Motor neuron (in vitro differentiated cells): ENCODE results near the gene AGPAT4. TPM values are rescaled to one million over a fixed set of nuclear protein-coding genes. Genes with fewer than 3 reads are reported as not detected.
A peak's percentile ranks its signal among the peaks of the same experiment; 100 is the strongest.

ENCODE experiments used
- ATAC-seq, 8 experiments: fragments of 200-7000 bp; cut with Tn5 transposase; replicated peaks in 6 of 8; 2 replicates each; pipeline ENCODE4 v1.8.0; 2021; ENCODE audit warnings: mild to moderate bottlenecking in 8 of 8, moderate library complexity in 8 of 8
- H3K27ac ChIP-seq, 2 donors: fragments of 250-450 bp; sonication (Bioruptor Pico); 2 replicates each; pipeline ENCODE4 v1.9.0; 2021; ENCODE audit warnings: antibody characterized with exemption in 2 of 2, mild to moderate bottlenecking in 2 of 2, moderate library complexity in 1 of 2
- H3K4me1 ChIP-seq, 2 donors: fragments of 250-450 bp; sonication (Bioruptor Pico); replicated peaks in 1 of 2; 2 replicates each; pipeline ENCODE4 v1.6.1; 2021; ENCODE audit warnings: antibody characterized with exemption in 2 of 2, mild to moderate bottlenecking in 2 of 2, moderate library complexity in 1 of 2
- H3K4me3 ChIP-seq, 5 donors: fragments of 250-450 bp; sonication (Bioruptor Pico); 2 replicates each; pipeline ENCODE4 v1.9.0; 2021; ENCODE audit warnings: antibody characterized with exemption in 5 of 5, mild to moderate bottlenecking in 5 of 5, moderate library complexity in 4 of 5
- WGBS, 10 experiments: fragments of 450-650 bp; shearing (Covaris generic); methylation state at CpG; one replicate each; pipeline ENCODE4 v1.0.0; 2022; 5-methylcytosine and 5-hydroxymethylcytosine counted together
- in situ Hi-C, 9 experiments: fragments of 400-800 bp; cut with MboI; loops; one replicate each; pipeline ENCODE4 v1.15.0; 2021; ENCODE audit warnings: low sequenced_read_pairs in 9 of 9, low pct_unique_long_range_greater_than_20kb in 2 of 9; ENCODE audit not compliant: unreplicated experiment in 9 of 9
- total RNA-seq, 8 experiments: library from RNA; unstranded; fragments of 300-600 nt; gene quantifications; 2 replicates each; pipeline versions ENCODE4 v1.2.3 to v1.2.4, GENCODE V29; 2022

Gene AGPAT4
- total RNA-seq, 8 experiments from 2014 or later = 2.1 to 42.2 (median 18.6) TPM

- H3K4me1 ChIP-seq = no peaks in the 10 kb centered on the region
- no peak for ATAC-seq
- in situ Hi-C loops = no loop called here
- no peak overlapping the region for H3K27ac ChIP-seq
- WGBS, 10 experiments = 58 to 100% (median 79%) methylated on average over 1 to 5 of the region's 6 CpGs
- no peak overlapping the region for H3K4me3 ChIP-seq
Measured at GRCh38 chr6:161302949-161303348, 29.1 kb upstream of the AGPAT4 start.

- no peak for ATAC-seq
- no peak overlapping the region for H3K27ac ChIP-seq
- H3K4me1 ChIP-seq = no peaks in the 10 kb centered on the region
- in situ Hi-C loops = no loop called here
- H3K4me3 ChIP-seq = no peak overlapping the region
- WGBS, 10 experiments = 0 to 100% (median 38%) methylated on average over 1 to 2 of the region's 2 CpGs; no CpG with 5 or more reads in 4 of the 10 experiments
Measured at GRCh38 chr6:161301338-161301737, 27.5 kb upstream of the AGPAT4 start.

- in situ Hi-C loops = no loop called here
- Histone ChIP-seq H3K27ac (no peak overlapping the region), H3K4me1 (no peaks in the 10 kb centered on the region), H3K4me3 (no peak overlapping the region)
- no peak for ATAC-seq
Measured at GRCh38 chr6:161300823-161301222, 27.0 kb upstream of the AGPAT4 start.

GRCh38 chr6:161299726-161300125, 25.9 kb upstream of the AGPAT4 start:
- ATAC-seq = no peak
- H3K4me3 ChIP-seq = no peak overlapping the region
- H3K27ac ChIP-seq = no peak overlapping the region
- H3K4me1 ChIP-seq = no peaks in the 10 kb centered on the region
- WGBS, 10 experiments = 57 to 95% (median 84%) methylated on average over 2 to 4 of the region's 4 CpGs
- in situ Hi-C loops = no loop called here

GRCh38 chr6:161295784-161296183, 21.9 kb upstream of the AGPAT4 start:
- Histone ChIP-seq H3K27ac (no peak overlapping the region), H3K4me1 (peaks cover 0 to 8% of the 10 kb centered on the region in 2 donors), H3K4me3 (no peak overlapping the region)
- 50 to 100% (median 100%) methylated on average over 1 of the region's 1 CpG; no CpG with 5 or more reads in 1 of the 10 experiments for WGBS, 10 experiments
- no peak for ATAC-seq
- in situ Hi-C loops = no loop called here

- in situ Hi-C loops = no loop called here
- Histone ChIP-seq H3K4me3 (no peak overlapping the region), H3K4me1 (peaks cover 0 to 8% of the 10 kb centered on the region in 2 donors), H3K27ac (no peak overlapping the region)
- 63 to 100% (median 71%) methylated on average over 1 to 8 of the region's 10 CpGs; no CpG with 5 or more reads in 1 of the 10 experiments for WGBS, 10 experiments
- ATAC-seq = no peak
Measured at GRCh38 chr6:161292650-161293281, 18.9 kb upstream of the AGPAT4 start.

- 18 to 100% (median 53%) methylated on average over 1 to 5 of the region's 6 CpGs for WGBS, 10 experiments
- in situ Hi-C loops = no loop called here
Measured at GRCh38 chr6:161292145-161292544, 18.3 kb upstream of the AGPAT4 start.

GRCh38 chr6:161290751-161291150, 16.9 kb upstream of the AGPAT4 start:
- in situ Hi-C loops = no loop called here
- no peak for ATAC-seq
- Histone ChIP-seq H3K4me3 (no peak overlapping the region), H3K4me1 (peaks cover 0 to 8% of the 10 kb centered on the region in 2 donors), H3K27ac (no peak overlapping the region)
- 30 to 100% (median 76%) methylated on average over 1 to 3 of the region's 3 CpGs; no CpG with 5 or more reads in 2 of the 10 experiments for WGBS, 10 experiments

More at GRCh38 chr6:161292145-161292544, 18.3 kb upstream of the AGPAT4 start:
- Histone ChIP-seq H3K27ac (no peak overlapping the region), H3K4me3 (no peak overlapping the region), H3K4me1 (peaks cover 0 to 8% of the 10 kb centered on the region in 2 donors)
- ATAC-seq = peak in 3 of 8 experiments; percentile 43 to 57 (median 43)

- no peak overlapping the region for H3K27ac ChIP-seq
- ATAC-seq = no peak
- in situ Hi-C loops = no loop called here
- WGBS, 10 experiments = 46 to 100% (median 90%) methylated on average over 2 to 5 of the region's 5 CpGs; no CpG with 5 or more reads in 1 of the 10 experiments
- H3K4me3 ChIP-seq = no peak overlapping the region
- no peaks in the 10 kb centered on the region for H3K4me1 ChIP-seq
Measured at GRCh38 chr6:161284653-161285052, 10.8 kb upstream of the AGPAT4 start.

- Histone ChIP-seq H3K4me1 (no peaks in the 10 kb centered on the region), H3K4me3 (no peak overlapping the region), H3K27ac (no peak overlapping the region)
- in situ Hi-C loops = no loop called here
- no peak for ATAC-seq
- 0 to 100% (median 78%) methylated on average over 1 to 5 of the region's 5 CpGs for WGBS, 10 experiments
Measured at GRCh38 chr6:161281092-161281491, 7.2 kb upstream of the AGPAT4 start.

GRCh38 chr6:161279677-161280415, 6.0 kb upstream of the AGPAT4 start:
- Histone ChIP-seq H3K4me1 (peaks cover 0 to 4% of the 10 kb centered on the region in 2 donors), H3K4me3 (no peak overlapping the region), H3K27ac (no peak overlapping the region)
- 43 to 95% (median 77%) methylated on average over 2 to 7 of the region's 7 CpGs for WGBS, 10 experiments
- ATAC-seq = no peak
- in situ Hi-C loops = no loop called here

GRCh38 chr6:161276605-161277155, 2.8 kb upstream of the AGPAT4 start:
- in situ Hi-C loops = no loop called here
- Histone ChIP-seq H3K4me3 (no peak overlapping the region), H3K27ac (no peak overlapping the region), H3K4me1 (peaks cover 7 to 8% of the 10 kb centered on the region in 2 donors)
- ATAC-seq = no peak
- WGBS, 10 experiments = 38 to 98% (median 81%) methylated on average over 2 to 4 of the region's 4 CpGs; no CpG with 5 or more reads in 1 of the 10 experiments

- WGBS, 10 experiments = 14 to 100% (median 40%) methylated on average over 1 to 2 of the region's 2 CpGs; no CpG with 5 or more reads in 1 of the 10 experiments
- ATAC-seq = no peak
- peak overlapping the region; percentile 71 to 92 for H3K27ac ChIP-seq
- in situ Hi-C loops = no loop called here
- peaks cover 15 to 19% of the 10 kb centered on the region in 2 donors for H3K4me1 ChIP-seq
- peak overlapping the region in 4 of 5 donors; percentile 49 to 71 (median 58) for H3K4me3 ChIP-seq
Measured at GRCh38 chr6:161274898-161275297, 1.0 kb upstream of the AGPAT4 start.
